Stimulated activated naive CD8-positive, alpha-beta T cell treated with anti-CD3 and anti-CD28 coated beads, Interleukin-15, Interleukin-2, amounts not matched to agents 100 U/mL and 50 U/mL, for 24 hours (primary cell): ENCODE measurements around the gene OR8B4.
"Not testable (repeated sequence)": the region's sequence is repeated elsewhere in the genome, so short reads cannot be mapped to it uniquely, and the experiment has no call there.

Experiments used
- ATAC-seq: fragments of 150-1000 bp; cut with Tn5 transposase; one replicate; pipeline ENCODE4 v1.10.0; 2021
- DNase-seq: peaks from one replicate; pipeline ENCODE4 v3.0.0; 2021

OR8B4 gene

GRCh38 chr11:124405581-124405980 is 19.1 kb downstream of the OR8B4 start:
- ATAC-seq, result no peak
- DNase-seq, result no peak

DNA sequence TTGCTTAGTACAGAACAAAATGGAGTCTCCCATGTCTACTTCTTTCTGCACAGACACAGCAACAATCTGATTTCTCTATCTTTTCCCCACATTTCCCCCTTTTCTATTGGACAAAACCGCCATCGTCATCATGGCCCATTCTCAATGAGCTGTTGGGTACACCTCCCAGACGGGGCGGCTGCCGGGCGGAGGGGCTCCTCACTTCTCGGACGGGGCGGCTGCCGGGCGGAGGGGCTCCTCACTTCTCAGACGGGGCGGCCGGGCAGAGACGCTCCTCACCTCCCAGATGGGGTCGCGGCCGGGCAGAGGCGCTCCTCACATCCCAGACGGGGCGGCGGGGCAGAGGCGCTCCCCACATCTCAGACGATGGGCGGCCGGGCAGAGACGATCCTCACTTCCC is 21.5 kb downstream of the OR8B4 start:
- ATAC-seq, result not testable (repeated sequence)

DNA sequence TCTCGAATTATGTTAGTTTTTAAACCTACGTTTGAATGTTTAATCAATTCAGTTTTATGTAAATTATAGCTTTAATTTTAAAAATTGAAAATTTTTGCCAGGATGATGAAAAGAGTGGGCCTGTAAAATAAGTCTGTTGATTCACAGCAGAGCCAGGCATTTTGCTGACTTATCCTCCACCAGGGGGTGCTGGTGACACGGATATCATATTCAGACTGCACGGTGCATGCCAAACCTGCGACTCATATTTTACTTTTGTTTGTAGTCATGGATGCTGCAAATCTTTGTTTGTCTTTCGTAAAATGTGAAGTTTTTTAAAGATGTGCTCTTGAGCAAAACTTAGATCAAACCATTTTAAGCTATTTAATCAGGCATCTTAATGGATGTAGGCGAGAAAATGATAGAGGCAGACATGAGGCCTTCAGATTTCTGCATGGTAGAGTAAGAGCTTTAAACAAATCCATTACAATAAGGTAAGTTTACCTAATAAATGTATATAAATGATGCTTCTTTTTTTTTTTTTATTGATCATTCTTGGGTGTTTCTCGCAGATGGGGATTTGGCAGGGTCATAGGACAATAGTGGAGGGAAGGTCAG is 22.2 kb downstream of the OR8B4 start:
- DNase-seq (peak; percentile 65), ATAC-seq (peak; percentile 65)

More for the DNA sequence above, 21.5 kb downstream of the OR8B4 start:
- not testable (repeated sequence) for DNase-seq

DNA sequence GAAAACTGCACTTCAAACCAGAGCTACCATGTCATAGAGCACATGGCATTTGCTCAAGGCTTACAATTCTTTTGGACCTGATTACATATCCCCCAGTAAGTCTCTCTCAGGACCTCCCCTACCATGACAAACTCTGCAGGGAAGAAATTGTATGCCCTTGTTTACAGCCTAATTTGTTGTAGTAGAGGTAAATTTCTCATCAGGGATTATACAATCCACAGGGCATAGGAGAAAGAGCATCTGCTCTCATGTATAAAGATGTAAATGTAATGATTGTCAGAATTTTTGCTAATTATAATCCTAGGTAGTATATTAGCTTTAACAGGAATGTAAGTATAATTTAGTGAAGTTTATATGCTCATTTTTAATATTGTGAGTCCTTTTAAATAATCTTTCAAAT is 25.7 kb downstream of the OR8B4 start, which contains the start of gene OR8B3:
OR8B3 (minus strand) TSS at position 101 of the 400 bp plus-strand sequence. CDS start 1,673 bp downstream, outside the sequence.
- no peak for ATAC-seq
- no peak for DNase-seq

DNA sequence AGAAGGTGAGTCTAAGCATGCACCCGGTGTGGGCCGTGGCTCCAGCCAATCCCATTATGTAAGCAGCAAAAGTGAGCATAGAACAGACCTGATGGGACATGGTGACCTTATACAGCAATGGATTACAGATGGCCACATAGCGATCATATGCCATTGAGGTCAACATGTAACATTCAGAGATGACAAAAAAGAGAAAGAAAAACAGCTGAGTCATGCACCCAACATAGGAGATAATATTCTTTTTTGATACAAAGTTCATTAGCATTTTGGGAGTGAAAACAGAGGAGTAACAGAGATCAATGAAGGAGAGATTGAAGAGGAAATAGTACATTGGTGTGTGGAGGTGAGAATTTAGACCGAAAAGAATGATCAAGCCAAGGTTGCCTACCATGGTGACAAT is 27.8 kb downstream of the OR8B4 start:
- not testable (repeated sequence) for ATAC-seq, DNase-seq

- ATAC-seq, result no peak
- DNase-seq, result no peak
These were observed 30.3 kb downstream of the OR8B4 start for GRCh38 chr11:124394408-124394807.

- ATAC-seq, result no peak
- DNase-seq, result no peak
These were observed 40.3 kb downstream of the OR8B4 start, which contains the start of gene OR8B2 for GRCh38 chr11:124384399-124384798. TSS of gene OR8B2 (minus strand) at chr11:124384499. CDS start at chr11:124383343, 1,156 bp downstream.

GRCh38 chr11:124382857-124383256 is 41.8 kb downstream of the OR8B4 start:
- ATAC-seq, DNase-seq: not testable (repeated sequence)

DNA sequence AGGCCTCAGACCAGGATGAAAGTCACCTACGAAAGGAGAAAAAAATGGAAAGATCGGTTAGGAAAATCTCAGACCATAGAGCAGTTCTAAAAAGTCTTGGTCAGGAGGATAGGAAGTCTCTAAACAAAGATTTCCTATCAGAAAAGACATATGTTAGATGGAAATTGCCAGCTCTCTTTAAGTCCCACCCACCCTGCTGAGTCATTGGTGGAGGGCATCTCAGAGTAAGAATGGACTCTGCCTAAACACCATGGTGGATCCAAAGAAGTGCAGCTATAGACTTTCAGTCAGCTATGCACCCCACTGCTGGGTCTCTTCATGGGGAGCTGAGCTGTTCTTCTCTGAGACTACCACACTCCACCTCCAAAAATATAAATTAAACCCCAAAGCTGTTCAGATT is 44.1 kb downstream of the OR8B4 start:
- DNase-seq (no peak), ATAC-seq (no peak)

- ATAC-seq (no peak), DNase-seq (no peak)
These were observed 48.4 kb downstream of the OR8B4 start for GRCh38 chr11:124376280-124376679.
